HepG2 (cell line): Measurements from ENCODE around the gene YPEL4. TPM values are rescaled to one million over a fixed set of nuclear protein-coding genes. Genes with fewer than 3 reads are reported as not detected.

Experiments
- AKAP8 ChIP-seq: sonication (generic); formaldehyde crosslinking; IDR thresholded peaks from 2 replicates; pipeline ENCODE4 v1.5.1; 2020; ENCODE audit warnings: mild to moderate bottlenecking, missing genetic modification reagents
- FOXK1 ChIP-seq: sonication (generic); formaldehyde crosslinking; IDR thresholded peaks from 2 replicates; pipeline ENCODE4 v1.4.0; 2020; ENCODE audit warnings: low read depth, missing genetic modification reagents, borderline replicate concordance
- ISX ChIP-seq: sonication (generic); formaldehyde crosslinking; conservative IDR thresholded peaks from 2 replicates; pipeline ENCODE4 v1.5.0; 2020; ENCODE audit warnings: missing genetic modification reagents
- POGK ChIP-seq: sonication (generic); formaldehyde crosslinking; conservative IDR thresholded peaks from 2 replicates; pipeline ENCODE4 v1.8.0; 2022; ENCODE audit warnings: mild to moderate bottlenecking, moderate library complexity, missing genetic modification reagents
- RXRA ChIP-seq: sonication (generic); formaldehyde crosslinking; IDR thresholded peaks from 2 replicates; pipeline ENCODE4 v1.5.1; 2020; ENCODE audit warnings: missing genetic modification reagents
- SNAI1 ChIP-seq: sonication (generic); formaldehyde crosslinking; IDR thresholded peaks from 2 replicates; pipeline ENCODE4 v1.5.0; 2020; ENCODE audit warnings: mild to moderate bottlenecking, missing genetic modification reagents, borderline replicate concordance
- SP5 ChIP-seq: IDR thresholded peaks from 2 replicates; pipeline ENCODE4 v1.6.1; 2016; ENCODE audit warnings: low read depth, borderline replicate concordance
- TBL1XR1 ChIP-seq: fragments of 150-350 bp; IDR thresholded peaks from 2 replicates; pipeline ENCODE4 v1.6.1; 2014; ENCODE audit warnings: borderline replicate concordance, low read length; ENCODE audit not compliant: partially characterized antibody
- TEAD3 ChIP-seq: optimal IDR thresholded peaks from 2 replicates; pipeline ENCODE3; 2016; ENCODE audit warnings: borderline replicate concordance
- TOPORS ChIP-seq: sonication (generic); formaldehyde crosslinking; IDR thresholded peaks from 2 replicates; pipeline ENCODE4 v1.8.0; 2023; ENCODE audit warnings: mild to moderate bottlenecking, missing genetic modification reagents
- USF2 ChIP-seq, 2 experiments: sonication (generic) in 1 of 2; formaldehyde crosslinking in 1 of 2; IDR thresholded peaks; 2 replicates each; pipeline versions ENCODE4 v1.5.1 to v1.6.1; 2011 to 2020; ENCODE audit warnings: borderline replicate concordance in 1 of 2, low read depth in 1 of 2, low read length in 1 of 2, mild to moderate bottlenecking in 1 of 2, missing genetic modification reagents in 1 of 2, moderate library complexity in 1 of 2
- XBP1 ChIP-seq: sonication (generic); formaldehyde crosslinking; IDR thresholded peaks from 2 replicates; pipeline ENCODE4 v1.5.0; 2020; ENCODE audit warnings: missing genetic modification reagents
- ZBTB37 ChIP-seq: sonication (generic); formaldehyde crosslinking; IDR thresholded peaks from 2 replicates; pipeline ENCODE4 v1.4.0; 2020; ENCODE audit warnings: mild to moderate bottlenecking, missing genetic modification reagents
- ZFP41 ChIP-seq: sonication (generic); formaldehyde crosslinking; IDR thresholded peaks from 2 replicates; pipeline ENCODE4 v1.4.0; 2020; ENCODE audit warnings: mild to moderate bottlenecking, missing genetic modification reagents, borderline replicate concordance
- ZFYVE20 ChIP-seq: sonication (generic); formaldehyde crosslinking; IDR thresholded peaks from 2 replicates; pipeline ENCODE4 v1.8.0; 2023; ENCODE audit warnings: low read depth, mild to moderate bottlenecking, moderate library complexity, missing genetic modification reagents, borderline replicate concordance
- ZNF20 ChIP-seq: sonication (generic); formaldehyde crosslinking; IDR thresholded peaks from 2 replicates; pipeline ENCODE4 v1.4.0; 2020; ENCODE audit warnings: mild to moderate bottlenecking, moderate library complexity, missing genetic modification reagents
- ZNF362 ChIP-seq: sonication (generic); formaldehyde crosslinking; IDR thresholded peaks from 2 replicates; pipeline ENCODE4 v1.4.0; 2020; ENCODE audit warnings: missing genetic modification reagents, mild to moderate bottlenecking, borderline replicate concordance
- ZNF530 ChIP-seq: sonication (generic); formaldehyde crosslinking; IDR thresholded peaks from 2 replicates; pipeline ENCODE4 v1.5.0; 2020; ENCODE audit warnings: low read depth, mild to moderate bottlenecking, missing genetic modification reagents
- ZNF564 ChIP-seq: sonication (generic); formaldehyde crosslinking; IDR thresholded peaks from 2 replicates; pipeline ENCODE4 v1.8.1; 2023; ENCODE audit warnings: mild to moderate bottlenecking, missing genetic modification reagents
- ZNF766 ChIP-seq: sonication (generic); formaldehyde crosslinking; IDR thresholded peaks from 2 replicates; pipeline ENCODE4 v1.5.0; 2020; ENCODE audit warnings: missing genetic modification reagents, borderline replicate concordance
- ZNF782 ChIP-seq: sonication (generic); formaldehyde crosslinking; IDR thresholded peaks from 2 replicates; pipeline ENCODE4 v1.4.0; 2020; ENCODE audit warnings: missing genetic modification reagents, mild to moderate bottlenecking, borderline replicate concordance
- ZSCAN12 ChIP-seq: sonication (generic); formaldehyde crosslinking; IDR thresholded peaks from 2 replicates; pipeline ENCODE4 v1.9.0; 2021; ENCODE audit warnings: mild to moderate bottlenecking, missing genetic modification reagents
- polyA plus RNA-seq, 8 experiments: library from polyadenylated mRNA; depleted of rRNA in 3 of 8; stranded (reverse) in 7 of 8; unstranded in 1 of 8; fragments of >200 nt; fragmentation: Illumina TruSeq in 4 of 8; extraction: Trizol in 4 of 8; gene quantifications; 2 replicates each; pipeline versions ENCODE4 v1.2.1 to v1.2.3, GENCODE V29; 2011 to 2016; ENCODE audit warnings: low read depth in 4 of 8, missing spikeins in 1 of 8, mixed read lengths in 1 of 8; ENCODE audit not compliant: insufficient read depth in 1 of 8
- total RNA-seq, 5 experiments: library from RNA; depleted of rRNA; stranded (reverse); fragments of >200 nt; fragmentation: Illumina TruSeq; extraction: Trizol; gene quantifications; 2 replicates each; pipeline ENCODE4 v1.2.3, GENCODE V29; 2016; ENCODE audit warnings: low read depth in 1 of 5

YPEL4 gene
- total and polyA plus RNA-seq, 2 of the 13 experiments (the other 11 are each of a cell fraction or from before 2014, with no cell fraction given) = 0.04 TPM; not detected in 1

- TF ChIP-seq FOXK1 (CRISPR knock-in tag) (peak; percentile 99), ZNF766 (no peak), USF2 (IDR thresholded peaks at IDR 0.05; ENCODE audit: low read depth, low read length) (no peak), USF2 (CRISPR knock-in tag; IDR thresholded peaks at IDR 0.05; ENCODE audit: borderline replicate concordance) (peak; percentile 69; the same call in 1 of the 2 replicates), ZNF362 (CRISPR knock-in tag) (peak; percentile 20; the same call in 1 of the 2 replicates), SNAI1 (CRISPR knock-in tag) (0 out of 2 replicates have a peak, but pooled peaks have one; percentile 28), XBP1 (CRISPR knock-in tag) (no peak), ZFYVE20 (CRISPR knock-in tag) (no peak), RXRA (peak; percentile 69), ISX (CRISPR knock-in tag) (no peak), ZFP41 (CRISPR knock-in tag) (peak; percentile 32; the same call in 1 of the 2 replicates), ZNF782 (no peak), TOPORS (CRISPR knock-in tag) (peak; percentile 74; the same call in 1 of the 2 replicates), ZNF564 (CRISPR knock-in tag) (peak; percentile 73), ZSCAN12 (CRISPR knock-in tag) (no peak), ZNF20 (no peak), ZNF530 (no peak), AKAP8 (no peak), POGK (CRISPR knock-in tag) (peak; percentile 84), ZBTB37 (CRISPR knock-in tag) (no peak), TBL1XR1 (peak; percentile 77), TEAD3 (CRISPR knock-in tag) (peak; percentile 73), SP5 (peak; percentile 96)
Measured at GRCh38 chr11:57657194-57658022, 7.7 kb upstream of the YPEL4 start, which contains the start of gene CLP1 (continued).
